ENCODE data around the gene MBP. TPM values are rescaled to one million over a fixed set of nuclear protein-coding genes. Genes with fewer than 3 reads are reported as not detected.

Gene MBP
- polyA plus RNA-seq, 4 donors: 14.3 to 34.3 (median 23.0) TPM

DNA sequence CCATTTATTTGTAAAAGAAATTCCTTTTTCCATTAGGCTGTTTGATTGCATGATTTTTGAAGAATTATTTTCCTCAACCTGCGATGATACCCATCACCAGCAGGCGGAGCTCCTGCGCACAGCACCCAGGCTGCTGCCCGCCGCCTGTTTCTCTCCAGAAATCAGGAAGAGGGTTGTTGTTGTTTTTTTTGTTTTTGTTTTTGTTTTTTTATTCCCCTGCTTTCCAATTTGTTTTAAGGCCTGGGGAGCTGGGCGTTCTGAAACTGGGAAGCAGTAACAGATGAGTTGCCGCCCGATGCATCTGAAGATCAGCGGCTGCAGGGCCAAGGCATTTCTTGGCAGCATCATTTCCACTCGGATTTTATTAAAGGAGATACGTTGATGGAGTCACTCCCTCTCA lies 132.1 kb downstream of the MBP start:
- Histone ChIP-seq H3K9me3 (ENCODE audit: control insufficient read depth in 2 of 2, insufficient read depth in 1 of 2, low read depth in 1 of 2, low read length in 1 of 2) (no peaks in the 10 kb centered on the region), H3K4me3 (ENCODE audit: low read depth in 1 of 3, low read length in 3 of 3) (no peak overlapping the region), H3K27ac (ENCODE audit: low read depth in 1 of 3, low read length in 2 of 3) (no peak overlapping the region), H3K4me1 (ENCODE audit: control insufficient read depth in 3 of 3, insufficient read depth in 2 of 3, low read depth in 1 of 3, low read length in 2 of 3) (no peaks in the 10 kb centered on the region), H3K36me3 (ENCODE audit: control insufficient read depth in 3 of 3, insufficient read depth in 2 of 3, low read depth in 1 of 3, low read length in 3 of 3) (peaks cover 0 to 2% (median 0%) of the 10 kb centered on the region in 3 donors), H3K27me3 (ENCODE audit: control insufficient read depth in 3 of 3, insufficient read depth in 3 of 3, low read length in 3 of 3) (no peaks in the 10 kb centered on the region)
- DNase-seq (peak; percentile 42 to 65), FAIRE-seq (no peak)
- 19 to 21% (median 19%) methylated on average over 11 of the region's 11 CpGs for WGBS, 3 donors

DNA sequence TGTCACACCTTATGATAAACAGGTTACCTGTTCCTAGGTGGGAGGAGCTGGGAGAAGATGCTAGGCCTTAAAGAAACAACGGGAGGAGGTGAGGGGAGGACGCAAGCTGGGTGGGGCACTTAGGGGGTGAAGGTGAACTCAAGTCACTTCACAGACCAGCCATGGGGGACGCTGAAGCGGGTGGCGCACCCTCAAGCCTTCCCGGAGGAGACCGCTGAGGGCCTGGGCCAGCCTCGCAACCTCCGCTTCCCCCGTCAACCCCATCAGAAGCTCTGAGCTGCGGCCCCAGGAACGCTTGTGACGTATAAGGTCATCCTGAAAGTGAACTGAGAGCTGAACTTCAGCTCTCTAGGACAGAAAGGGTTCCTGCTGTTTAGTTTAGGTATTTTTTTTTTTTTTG lies 133.5 kb downstream of the MBP start:
- Histone ChIP-seq H3K27me3 (ENCODE audit: control insufficient read depth in 3 of 3, insufficient read depth in 3 of 3, low read length in 3 of 3) (no peaks in the 10 kb centered on the region), H3K4me3 (ENCODE audit: low read depth in 1 of 3, low read length in 3 of 3) (no peak overlapping the region), H3K27ac (ENCODE audit: low read depth in 1 of 3, low read length in 2 of 3) (no peak overlapping the region), H3K36me3 (ENCODE audit: control insufficient read depth in 3 of 3, insufficient read depth in 2 of 3, low read depth in 1 of 3, low read length in 3 of 3) (peaks cover 0 to 2% (median 0%) of the 10 kb centered on the region in 3 donors), H3K4me1 (ENCODE audit: control insufficient read depth in 3 of 3, insufficient read depth in 2 of 3, low read depth in 1 of 3, low read length in 2 of 3) (peaks cover 0 to 4% (median 0%) of the 10 kb centered on the region in 3 donors), H3K9me3 (ENCODE audit: control insufficient read depth in 2 of 2, insufficient read depth in 1 of 2, low read depth in 1 of 2, low read length in 1 of 2) (no peaks in the 10 kb centered on the region)
- FAIRE-seq (no peak), DNase-seq (no peak)
- 85 to 92% (median 90%) methylated on average over 13 of the region's 13 CpGs for WGBS, 3 donors

DNA sequence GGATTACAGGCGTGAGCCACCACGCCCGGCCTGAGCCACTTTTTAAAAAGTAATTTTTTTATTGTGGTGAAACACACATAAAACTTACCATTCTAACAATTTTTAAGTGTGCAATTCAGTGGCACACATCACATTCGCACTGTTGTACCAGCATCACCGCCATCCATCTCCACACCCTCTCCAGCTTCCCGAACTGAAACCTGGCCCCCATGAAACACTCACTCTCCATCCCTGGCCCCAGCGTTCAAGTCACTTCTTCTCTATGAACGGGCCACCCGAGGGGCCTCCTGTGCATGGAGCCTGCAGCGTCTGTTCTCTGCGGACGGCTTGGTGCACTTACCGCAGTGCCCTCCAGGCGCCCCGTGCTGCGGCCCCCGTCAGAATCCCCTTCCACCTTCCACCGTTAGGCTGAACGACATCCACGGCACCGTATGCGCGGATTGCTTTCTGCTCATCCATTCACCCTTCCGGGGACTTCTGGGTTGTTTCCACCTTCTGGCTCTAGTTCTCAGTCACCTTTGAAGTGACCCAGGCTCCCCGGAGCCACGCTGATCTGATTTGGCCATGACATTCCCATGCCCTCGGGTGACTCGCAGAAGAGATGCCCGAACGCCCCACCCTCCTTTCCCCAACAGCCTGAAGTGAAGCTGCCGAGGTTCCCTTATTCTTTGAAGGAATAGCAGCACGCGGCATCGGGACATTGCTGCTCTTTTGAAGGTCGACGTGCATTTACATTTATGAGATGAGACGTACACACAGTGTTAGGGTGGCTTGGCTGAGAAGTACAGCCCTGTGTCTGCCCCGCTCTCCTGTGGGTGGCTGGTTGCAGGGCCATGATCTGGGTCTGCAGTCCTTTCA lies 134.4 kb downstream of the MBP start:
- no peak for DNase-seq
- Histone ChIP-seq H3K9me3 (ENCODE audit: control insufficient read depth in 2 of 2, insufficient read depth in 1 of 2, low read depth in 1 of 2, low read length in 1 of 2) (no peaks in the 10 kb centered on the region), H3K36me3 (ENCODE audit: control insufficient read depth in 3 of 3, insufficient read depth in 2 of 3, low read depth in 1 of 3, low read length in 3 of 3) (peaks cover 0 to 2% (median 0%) of the 10 kb centered on the region in 3 donors), H3K4me3 (ENCODE audit: low read depth in 1 of 3, low read length in 3 of 3) (no peak overlapping the region), H3K4me1 (ENCODE audit: control insufficient read depth in 3 of 3, insufficient read depth in 2 of 3, low read depth in 1 of 3, low read length in 2 of 3) (peaks cover 0 to 9% (median 0%) of the 10 kb centered on the region in 3 donors), H3K27me3 (ENCODE audit: control insufficient read depth in 3 of 3, insufficient read depth in 3 of 3, low read length in 3 of 3) (no peaks in the 10 kb centered on the region), H3K27ac (ENCODE audit: low read depth in 1 of 3, low read length in 2 of 3) (no peak overlapping the region)
- 88 to 93% (median 91%) methylated on average over 38 of the region's 38 CpGs for WGBS, 3 donors
- FAIRE-seq: no peak

- Histone ChIP-seq H3K4me3 (ENCODE audit: low read depth in 1 of 3, low read length in 3 of 3) (no peak overlapping the region), H3K9me3 (ENCODE audit: control insufficient read depth in 2 of 2, insufficient read depth in 1 of 2, low read depth in 1 of 2, low read length in 1 of 2) (no peaks in the 10 kb centered on the region), H3K27ac (ENCODE audit: low read depth in 1 of 3, low read length in 2 of 3) (no peak overlapping the region), H3K4me1 (ENCODE audit: control insufficient read depth in 3 of 3, insufficient read depth in 2 of 3, low read depth in 1 of 3, low read length in 2 of 3) (peaks cover 0 to 9% (median 0%) of the 10 kb centered on the region in 3 donors), H3K36me3 (ENCODE audit: control insufficient read depth in 3 of 3, insufficient read depth in 2 of 3, low read depth in 1 of 3, low read length in 3 of 3) (no peaks in the 10 kb centered on the region), H3K27me3 (ENCODE audit: control insufficient read depth in 3 of 3, insufficient read depth in 3 of 3, low read length in 3 of 3) (no peaks in the 10 kb centered on the region)
- DNase-seq (no peak), FAIRE-seq (no peak)
- 83 to 88% (median 84%) methylated on average over 7 of the region's 7 CpGs for WGBS, 3 donors
Observed at GRCh38 chr18:76996429-76996828, 136.2 kb downstream of the MBP start.

GRCh38 chr18:76995896-76996295 lies 136.7 kb downstream of the MBP start:
- peaks cover 0 to 9% (median 0%) of the 10 kb centered on the region in 3 donors for H3K4me1 ChIP-seq (ENCODE audit: control insufficient read depth in 3 of 3, insufficient read depth in 2 of 3, low read depth in 1 of 3, low read length in 2 of 3)
- H3K9me3 ChIP-seq (ENCODE audit: control insufficient read depth in 2 of 2, insufficient read depth in 1 of 2, low read depth in 1 of 2, low read length in 1 of 2): no peaks in the 10 kb centered on the region
- no peaks in the 10 kb centered on the region for H3K36me3 ChIP-seq (ENCODE audit: control insufficient read depth in 3 of 3, insufficient read depth in 2 of 3, low read depth in 1 of 3, low read length in 3 of 3)
- 64 to 76% (median 72%) methylated on average over 7 of the region's 7 CpGs for WGBS, 3 donors
- FAIRE-seq (no peak), DNase-seq (no peak)
- no peaks in the 10 kb centered on the region for H3K27me3 ChIP-seq (ENCODE audit: control insufficient read depth in 3 of 3, insufficient read depth in 3 of 3, low read length in 3 of 3)
- H3K4me3 ChIP-seq (ENCODE audit: low read depth in 1 of 3, low read length in 3 of 3): no peak overlapping the region
- H3K27ac ChIP-seq (ENCODE audit: low read depth in 1 of 3, low read length in 2 of 3): no peak overlapping the region

DNA sequence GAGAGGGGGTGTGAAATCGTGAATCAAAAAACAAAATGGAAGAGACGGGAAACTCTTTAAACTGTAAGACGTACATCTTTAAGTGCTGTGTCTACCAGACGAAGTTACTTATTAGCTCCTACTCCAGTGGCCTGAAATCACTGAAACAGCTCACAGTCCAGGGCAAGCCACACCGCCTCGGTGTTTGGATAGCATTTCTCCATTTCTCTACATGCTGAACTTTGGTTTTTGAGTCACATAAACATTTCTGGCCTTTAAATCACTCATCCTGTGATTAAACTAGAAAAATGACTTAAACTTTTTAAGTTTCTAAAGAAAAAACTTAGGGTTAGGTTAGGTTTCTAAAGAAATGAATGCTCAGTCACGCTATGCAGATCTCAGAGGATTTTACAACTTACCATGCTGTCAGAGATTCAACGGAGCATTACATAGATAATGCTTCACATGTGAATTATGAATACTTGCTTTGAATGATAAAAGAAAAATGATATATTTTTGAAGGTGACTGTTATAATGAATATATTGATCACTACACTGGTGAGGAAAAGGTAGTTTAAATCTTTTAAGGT lies 138.4 kb downstream of the MBP start:
- Histone ChIP-seq H3K4me3 (ENCODE audit: low read depth in 1 of 3, low read length in 3 of 3) (no peak overlapping the region), H3K27ac (ENCODE audit: low read depth in 1 of 3, low read length in 2 of 3) (peak overlapping the region in 1 of 3 donors; percentile 80), H3K36me3 (ENCODE audit: control insufficient read depth in 3 of 3, insufficient read depth in 2 of 3, low read depth in 1 of 3, low read length in 3 of 3) (no peaks in the 10 kb centered on the region), H3K9me3 (ENCODE audit: control insufficient read depth in 2 of 2, insufficient read depth in 1 of 2, low read depth in 1 of 2, low read length in 1 of 2) (no peaks in the 10 kb centered on the region), H3K4me1 (ENCODE audit: control insufficient read depth in 3 of 3, insufficient read depth in 2 of 3, low read depth in 1 of 3, low read length in 2 of 3) (peaks cover 0 to 9% (median 0%) of the 10 kb centered on the region in 3 donors), H3K27me3 (ENCODE audit: control insufficient read depth in 3 of 3, insufficient read depth in 3 of 3, low read length in 3 of 3) (no peaks in the 10 kb centered on the region)
- DNase-seq (peak in 1 of 2 donors; percentile 78), FAIRE-seq (no peak)
- WGBS, 3 donors: 70 to 73% (median 71%) methylated on average over 8 of the region's 8 CpGs

GRCh38 chr18:76993573-76993972 lies 139.0 kb downstream of the MBP start:
- no peak overlapping the region for H3K4me3 ChIP-seq (ENCODE audit: low read depth in 1 of 3, low read length in 3 of 3)
- H3K9me3 ChIP-seq (ENCODE audit: control insufficient read depth in 2 of 2, insufficient read depth in 1 of 2, low read depth in 1 of 2, low read length in 1 of 2): no peaks in the 10 kb centered on the region
- H3K4me1 ChIP-seq (ENCODE audit: control insufficient read depth in 3 of 3, insufficient read depth in 2 of 3, low read depth in 1 of 3, low read length in 2 of 3): peaks cover 0 to 9% (median 0%) of the 10 kb centered on the region in 3 donors
- 95 to 96% (median 96%) methylated on average over 11 of the region's 11 CpGs for WGBS, 3 donors
- H3K27me3 ChIP-seq (ENCODE audit: control insufficient read depth in 3 of 3, insufficient read depth in 3 of 3, low read length in 3 of 3): no peaks in the 10 kb centered on the region
- H3K27ac ChIP-seq (ENCODE audit: low read depth in 1 of 3, low read length in 2 of 3): peak overlapping the region in 1 of 3 donors; percentile 80
- no peak for FAIRE-seq
- no peak for DNase-seq
- H3K36me3 ChIP-seq (ENCODE audit: control insufficient read depth in 3 of 3, insufficient read depth in 2 of 3, low read depth in 1 of 3, low read length in 3 of 3): no peaks in the 10 kb centered on the region

DNA sequence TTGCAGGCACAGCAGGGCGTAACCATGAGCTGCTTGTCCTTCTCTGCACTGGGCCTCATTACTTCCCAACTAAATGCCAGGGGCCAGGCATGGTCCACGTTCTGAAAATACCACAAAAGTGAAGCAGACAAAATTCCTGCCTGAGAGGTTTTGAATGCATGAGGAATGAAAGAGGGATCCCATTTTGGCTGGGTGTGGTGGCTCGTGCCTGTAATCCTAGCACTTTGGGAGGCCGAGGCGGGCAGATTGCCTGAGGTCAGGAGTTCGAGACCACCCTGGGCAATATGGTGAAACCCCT lies 139.5 kb downstream of the MBP start:
- 90 to 92% (median 92%) methylated on average over 6 of the region's 6 CpGs for WGBS, 3 donors
- H3K36me3 ChIP-seq (ENCODE audit: control insufficient read depth in 3 of 3, insufficient read depth in 2 of 3, low read depth in 1 of 3, low read length in 3 of 3): no peaks in the 10 kb centered on the region
- H3K4me3 ChIP-seq (ENCODE audit: low read depth in 1 of 3, low read length in 3 of 3): no peak overlapping the region
- peaks cover 0 to 9% (median 0%) of the 10 kb centered on the region in 3 donors for H3K4me1 ChIP-seq (ENCODE audit: control insufficient read depth in 3 of 3, insufficient read depth in 2 of 3, low read depth in 1 of 3, low read length in 2 of 3)
- H3K9me3 ChIP-seq (ENCODE audit: control insufficient read depth in 2 of 2, insufficient read depth in 1 of 2, low read depth in 1 of 2, low read length in 1 of 2): no peaks in the 10 kb centered on the region
- FAIRE-seq: no peak
- DNase-seq: no peak
- no peak overlapping the region for H3K27ac ChIP-seq (ENCODE audit: low read depth in 1 of 3, low read length in 2 of 3)
- no peaks in the 10 kb centered on the region for H3K27me3 ChIP-seq (ENCODE audit: control insufficient read depth in 3 of 3, insufficient read depth in 3 of 3, low read length in 3 of 3)

Measured in small intestine (tissue), 7 donors.